ENCODE data around the gene PEX13.

Gene PEX13

DNA sequence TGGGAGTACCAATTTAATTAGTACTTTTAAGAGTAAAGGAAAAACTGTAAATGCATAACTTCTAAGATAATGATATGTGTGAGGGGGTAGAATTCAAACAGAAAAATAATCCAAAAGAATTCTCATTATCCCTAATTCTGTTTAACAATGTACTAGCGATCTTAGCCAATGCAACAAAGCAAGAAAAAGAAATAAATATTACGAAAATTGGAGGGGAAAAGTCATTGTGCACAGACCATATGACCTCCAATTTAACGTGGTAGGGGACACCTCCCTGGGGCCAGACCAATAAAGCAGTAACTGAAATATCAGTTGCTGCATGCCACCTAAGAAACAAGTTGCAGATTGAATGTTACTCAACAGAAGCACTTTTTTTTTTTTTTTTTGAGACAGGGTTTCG lies 25.9 kb upstream of the PEX13 start:
- DNase-seq (ENCODE audit: low read depth, low spot score), result no peak
- H3K4me3 ChIP-seq (ENCODE audit: low read depth, low read length), result no peak overlapping the region
- in situ Hi-C loops (cut with HindIII; ENCODE audit: low sequenced_read_pairs), result no loop called here
- TF ChIP-seq, protein P1, sequence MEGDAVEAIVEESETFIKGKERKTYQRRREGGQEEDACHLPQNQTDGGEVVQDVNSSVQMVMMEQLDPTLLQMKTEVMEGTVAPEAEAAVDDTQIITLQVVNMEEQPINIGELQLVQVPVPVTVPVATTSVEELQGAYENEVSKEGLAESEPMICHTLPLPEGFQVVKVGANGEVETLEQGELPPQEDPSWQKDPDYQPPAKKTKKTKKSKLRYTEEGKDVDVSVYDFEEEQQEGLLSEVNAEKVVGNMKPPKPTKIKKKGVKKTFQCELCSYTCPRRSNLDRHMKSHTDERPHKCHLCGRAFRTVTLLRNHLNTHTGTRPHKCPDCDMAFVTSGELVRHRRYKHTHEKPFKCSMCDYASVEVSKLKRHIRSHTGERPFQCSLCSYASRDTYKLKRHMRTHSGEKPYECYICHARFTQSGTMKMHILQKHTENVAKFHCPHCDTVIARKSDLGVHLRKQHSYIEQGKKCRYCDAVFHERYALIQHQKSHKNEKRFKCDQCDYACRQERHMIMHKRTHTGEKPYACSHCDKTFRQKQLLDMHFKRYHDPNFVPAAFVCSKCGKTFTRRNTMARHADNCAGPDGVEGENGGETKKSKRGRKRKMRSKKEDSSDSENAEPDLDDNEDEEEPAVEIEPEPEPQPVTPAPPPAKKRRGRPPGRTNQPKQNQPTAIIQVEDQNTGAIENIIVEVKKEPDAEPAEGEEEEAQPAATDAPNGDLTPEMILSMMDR (IDR thresholded peaks at IDR 0.05; ENCODE audit: low read depth, low read length), result no peak

DNA sequence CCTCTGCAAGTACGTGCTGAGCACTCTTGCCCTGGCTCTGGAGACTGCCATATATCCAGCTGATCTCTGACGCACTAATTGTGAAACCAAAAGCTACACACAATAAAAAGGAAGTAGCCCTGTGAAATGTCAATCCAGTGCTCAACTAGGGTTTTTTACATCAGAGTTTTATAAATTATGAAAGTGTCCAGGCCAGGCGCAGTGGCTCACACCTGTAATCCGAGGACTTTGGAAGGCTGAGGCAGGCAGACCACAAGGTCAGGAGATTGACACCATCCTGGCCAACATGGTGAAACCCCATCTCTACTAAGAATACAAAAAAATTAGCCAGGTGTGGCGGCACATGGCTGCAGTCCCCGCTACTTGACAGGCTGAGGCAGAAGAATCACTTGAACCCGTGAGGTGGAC lies 24.5 kb upstream of the PEX13 start:
- TF ChIP-seq, protein P1 (IDR thresholded peaks at IDR 0.05; ENCODE audit: low read depth, low read length), result no peak
- no peak for DNase-seq (ENCODE audit: low read depth, low spot score)
- in situ Hi-C loops (cut with HindIII; ENCODE audit: low sequenced_read_pairs), result no loop called here
- H3K4me3 ChIP-seq (ENCODE audit: low read depth, low read length), result no peak overlapping the region

DNA sequence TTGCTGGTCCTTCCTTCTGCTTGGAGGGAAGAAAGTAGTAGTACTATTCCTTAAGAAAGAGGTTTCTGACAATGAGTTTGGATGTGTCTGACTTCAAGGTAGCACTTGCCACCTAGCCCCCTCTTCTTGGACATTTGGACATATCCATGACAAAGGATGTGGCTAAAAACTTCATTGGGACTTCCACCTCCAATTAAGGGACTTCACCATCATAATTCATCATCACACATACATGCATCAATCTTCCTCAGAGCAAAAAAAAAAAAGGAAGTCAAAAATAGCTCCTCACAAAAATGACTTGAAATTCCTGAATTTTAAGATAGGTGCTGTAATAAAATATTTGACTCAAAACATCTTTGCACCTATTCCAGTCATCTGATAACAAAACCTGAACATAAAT lies 23.4 kb upstream of the PEX13 start:
- no peak for DNase-seq (ENCODE audit: low read depth, low spot score)

DNA sequence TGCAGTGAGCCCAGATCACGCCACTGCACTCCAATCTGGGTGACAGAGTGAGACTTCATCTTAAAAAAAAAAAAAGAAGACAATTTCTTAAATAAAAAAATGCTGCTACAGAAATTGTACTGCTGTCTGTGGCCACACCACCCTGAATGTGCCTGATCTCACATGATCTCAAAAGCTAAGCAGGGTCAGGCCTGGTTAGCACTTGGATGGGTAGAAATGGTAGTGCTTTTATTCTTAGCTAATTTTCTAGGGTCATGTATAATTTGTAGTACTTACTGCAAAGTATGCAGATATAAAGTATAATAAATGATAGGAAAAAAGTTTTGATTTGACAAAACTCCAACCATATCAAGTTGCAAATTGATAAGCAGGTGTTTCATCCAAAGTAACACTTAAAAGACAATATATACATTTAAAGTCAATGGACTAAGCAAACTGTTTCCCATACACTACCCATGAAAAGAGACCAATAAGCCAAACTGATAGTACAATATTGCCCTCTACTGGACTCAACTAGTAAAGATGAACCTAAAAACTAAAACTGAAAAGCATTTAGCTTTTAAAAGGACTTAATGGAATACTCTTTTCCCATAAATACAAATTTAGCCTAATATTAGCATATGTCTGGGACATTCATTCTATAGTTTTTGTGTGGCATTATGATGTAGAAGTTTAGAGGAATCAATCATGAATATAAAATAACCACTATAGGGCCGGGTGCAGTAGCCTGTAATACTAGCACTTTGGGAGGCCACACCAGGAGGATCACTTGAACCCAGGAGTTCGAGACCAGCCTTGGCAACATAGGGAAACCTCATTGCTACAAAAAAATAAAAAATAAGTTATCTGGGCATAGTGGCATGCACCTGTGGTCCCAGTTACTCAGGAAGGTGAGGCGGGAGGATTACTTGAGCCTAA lies 18.6 kb upstream of the PEX13 start:
- in situ Hi-C loops (cut with HindIII; ENCODE audit: low sequenced_read_pairs), result no loop called here
- DNase-seq (ENCODE audit: low read depth, low spot score), result peak; percentile 67
- no peak overlapping the region for H3K4me3 ChIP-seq (ENCODE audit: low read depth, low read length)
- TF ChIP-seq, protein P1 (IDR thresholded peaks at IDR 0.05; ENCODE audit: low read depth, low read length), result peak; percentile 46

More for the DNA sequence above, 23.4 kb upstream of the PEX13 start:
- in situ Hi-C loops (cut with HindIII; ENCODE audit: low sequenced_read_pairs), result no loop called here
- H3K4me3 ChIP-seq (ENCODE audit: low read depth, low read length), result no peak overlapping the region
- TF ChIP-seq, protein P1 (IDR thresholded peaks at IDR 0.05; ENCODE audit: low read depth, low read length), result no peak

DNA sequence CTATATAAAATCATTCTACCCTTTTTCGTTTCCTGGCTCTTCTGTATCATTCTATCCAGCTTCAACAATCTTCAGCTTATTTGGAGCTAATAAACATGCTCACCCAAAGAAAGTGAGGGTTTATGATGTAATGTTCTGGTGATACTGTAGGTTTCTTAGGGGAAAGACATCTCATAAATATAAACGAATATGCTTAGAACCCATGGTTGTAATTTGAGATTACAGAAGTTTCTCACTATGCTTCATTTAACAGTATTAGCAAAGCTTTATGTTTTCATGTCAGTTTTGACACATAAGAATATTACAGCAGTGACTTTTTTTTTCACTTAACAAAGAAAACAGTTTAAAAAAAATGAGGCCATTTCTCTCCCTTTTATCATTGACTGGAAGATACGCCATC lies 11.8 kb upstream of the PEX13 start:
- TF ChIP-seq, protein P1 (IDR thresholded peaks at IDR 0.05; ENCODE audit: low read depth, low read length), result no peak
- no peak overlapping the region for H3K4me3 ChIP-seq (ENCODE audit: low read depth, low read length)
- DNase-seq (ENCODE audit: low read depth, low spot score), result no peak
- in situ Hi-C loops (cut with HindIII; ENCODE audit: low sequenced_read_pairs), result no loop called here

DNA sequence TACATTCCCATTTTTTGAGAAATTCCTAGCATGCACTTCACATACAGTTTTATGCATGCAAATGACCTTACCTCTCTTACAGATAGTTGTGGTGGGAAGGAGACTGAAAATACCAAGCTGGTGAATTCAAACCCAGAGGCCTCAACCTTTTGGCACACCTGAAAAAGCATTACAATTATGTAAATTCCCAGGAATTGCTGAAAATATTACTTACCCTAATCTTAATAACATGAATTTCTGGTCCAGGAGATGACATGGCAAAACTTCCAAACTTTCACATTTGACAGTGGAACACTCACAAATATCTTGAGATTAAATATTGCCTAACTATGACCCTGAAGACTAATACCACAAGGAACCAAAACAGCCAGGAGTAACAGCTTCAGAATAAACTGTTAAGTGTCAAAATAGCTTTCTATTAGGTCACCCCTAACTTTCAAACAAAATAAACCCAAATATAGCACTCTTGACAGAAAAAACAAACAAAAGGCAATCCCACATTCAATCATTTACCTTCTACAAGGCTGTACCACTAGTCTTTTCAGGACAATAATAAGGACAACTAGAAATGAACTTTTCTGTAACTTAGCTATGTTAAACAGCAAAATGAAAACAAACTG lies 10.9 kb upstream of the PEX13 start:
- H3K4me3 ChIP-seq (ENCODE audit: low read depth, low read length), result no peak overlapping the region
- TF ChIP-seq, protein P1 (IDR thresholded peaks at IDR 0.05; ENCODE audit: low read depth, low read length), result no peak
- DNase-seq (ENCODE audit: low read depth, low spot score), result no peak
- in situ Hi-C loops (cut with HindIII; ENCODE audit: low sequenced_read_pairs), result no loop called here

Measured in astrocyte of the spinal cord (primary cell).